Esophagus muscularis mucosa (tissue), 4 donors: ENCODE results near the gene TRIM54. TPM values are rescaled to one million over a fixed set of nuclear protein-coding genes. Genes with fewer than 3 reads are reported as not detected.

Experiments used
- DNase-seq: peaks from one replicate; pipeline ENCODE4 v3.0.0-alpha.2; 2017; ENCODE audit errors: extremely low spot score
- H3K27ac ChIP-seq, 4 donors: fragments of 200-600 bp; sonication (generic); replicated peaks in 1 of 4; 1 replicate in 3 of 4; 2 replicates in 1 of 4; pipeline ENCODE4 v1.5.1; 2016 to 2019; ENCODE audit warnings: mild to moderate bottlenecking in 1 of 4
- H3K27me3 ChIP-seq, 4 donors: fragments of 200-600 bp; sonication (generic); one replicate each; pipeline versions ENCODE4 v1.5.1 to v1.6.0; 2016 to 2019
- H3K36me3 ChIP-seq, 4 donors: fragments of 200-600 bp; sonication (generic); one replicate each; pipeline ENCODE4 v1.5.1; 2016 to 2019
- H3K4me1 ChIP-seq, 4 donors: fragments of 200-600 bp; sonication (generic); one replicate each; pipeline ENCODE4 v1.5.1; 2016 to 2019
- H3K4me3 ChIP-seq, 4 donors: fragments of 200-600 bp; sonication (generic); 1 replicate in 2 of 4; 2 replicates in 2 of 4; pipeline ENCODE4 v1.5.1; 2016 to 2019; ENCODE audit warnings: mild to moderate bottlenecking in 4 of 4, moderate library complexity in 1 of 4
- H3K9me3 ChIP-seq, 4 donors: fragments of 200-600 bp; sonication (generic); 1 replicate in 3 of 4; 2 replicates in 1 of 4; pipeline ENCODE4 v1.5.1; 2016 to 2019
- EP300 ChIP-seq: sonication (generic); formaldehyde crosslinking; IDR thresholded peaks from one replicate; pipeline ENCODE4 v1.6.1; 2017; ENCODE audit warnings: antibody characterized with exemption
- POLR2A ChIP-seq: fragments of 450-650 bp; IDR thresholded peaks from one replicate; pipeline ENCODE4 v1.6.1; 2017; ENCODE audit warnings: antibody characterized with exemption, moderate library complexity, mild to moderate bottlenecking, low read depth
- POLR2AphosphoS5 ChIP-seq, 2 donors: sonication (generic); formaldehyde crosslinking; IDR thresholded peaks; one replicate each; pipeline ENCODE4 v1.6.1; 2017; ENCODE audit warnings: antibody characterized with exemption in 2 of 2
- WGBS: methylation state at CpG from one replicate; pipeline ENCODE4 v1.1.5; 2018; 5-methylcytosine and 5-hydroxymethylcytosine counted together
- intact Hi-C: fragments of 100-400 bp; cut with DNase I; formaldehyde crosslinking; loops from one replicate; pipeline ENCODE4 v1.15.1; 2023
- total RNA-seq, 4 donors: library from RNA; depleted of rRNA; stranded (reverse); fragments of >200 nt; gene quantifications; one replicate each; pipeline versions ENCODE4 v1.1.0 to v1.2.1, GENCODE V29; 2016
- TF ChIP-seq, protein P1 (sequence below), 3 experiments: fragments of 200-600 bp in 2 of 3; fragments of 450-650 bp in 1 of 3; sonication (generic) in 2 of 3; IDR thresholded peaks; one replicate each; pipeline ENCODE4 v1.5.1; 2017 to 2019; ENCODE audit warnings: antibody characterized with exemption in 3 of 3, mild to moderate bottlenecking in 2 of 3, moderate library complexity in 1 of 3

TRIM54 gene
- total RNA-seq, 4 donors from 2014 or later, result 0.32 TPM; not detected in 3

GRCh38 chr2:27251766-27252165 is 30.5 kb upstream of the TRIM54 start:
- intact Hi-C loops, result no loop called here
- no peak overlapping the region for H3K4me3 ChIP-seq
- H3K27me3 ChIP-seq, result peaks cover 0 to 74% (median 7%) of the 10 kb centered on the region in 4 donors
- TF ChIP-seq POLR2A, result no peak
- TF ChIP-seq EP300, result no peak
- no peak for TF ChIP-seq POLR2AphosphoS5 (IDR thresholded peaks at IDR 0.05)
- H3K27ac ChIP-seq, result no peak overlapping the region
- H3K4me1 ChIP-seq, result peaks cover 0 to 6% (median 2%) of the 10 kb centered on the region in 4 donors
- no peaks in the 10 kb centered on the region for H3K9me3 ChIP-seq
- no peak for DNase-seq
- 82% methylated on average over 11 of the region's 13 CpGs for WGBS
- no peaks in the 10 kb centered on the region for H3K36me3 ChIP-seq

GRCh38 chr2:27255187-27255586 is 27.0 kb upstream of the TRIM54 start:
- 33% methylated on average over 13 of the region's 13 CpGs for WGBS
- no peak for DNase-seq
- intact Hi-C loops, result no loop called here
- Histone ChIP-seq H3K27ac (no peak overlapping the region), H3K36me3 (no peaks in the 10 kb centered on the region), H3K9me3 (no peaks in the 10 kb centered on the region), H3K4me3 (no peak overlapping the region), H3K4me1 (peaks cover 0 to 4% (median 2%) of the 10 kb centered on the region in 4 donors), H3K27me3 (peaks cover 0 to 93% (median 9%) of the 10 kb centered on the region in 4 donors)
- no peak for TF ChIP-seq EP300
- no peak for TF ChIP-seq POLR2A
- no peak for TF ChIP-seq POLR2AphosphoS5 (IDR thresholded peaks at IDR 0.05)
- TF ChIP-seq, protein P1, sequence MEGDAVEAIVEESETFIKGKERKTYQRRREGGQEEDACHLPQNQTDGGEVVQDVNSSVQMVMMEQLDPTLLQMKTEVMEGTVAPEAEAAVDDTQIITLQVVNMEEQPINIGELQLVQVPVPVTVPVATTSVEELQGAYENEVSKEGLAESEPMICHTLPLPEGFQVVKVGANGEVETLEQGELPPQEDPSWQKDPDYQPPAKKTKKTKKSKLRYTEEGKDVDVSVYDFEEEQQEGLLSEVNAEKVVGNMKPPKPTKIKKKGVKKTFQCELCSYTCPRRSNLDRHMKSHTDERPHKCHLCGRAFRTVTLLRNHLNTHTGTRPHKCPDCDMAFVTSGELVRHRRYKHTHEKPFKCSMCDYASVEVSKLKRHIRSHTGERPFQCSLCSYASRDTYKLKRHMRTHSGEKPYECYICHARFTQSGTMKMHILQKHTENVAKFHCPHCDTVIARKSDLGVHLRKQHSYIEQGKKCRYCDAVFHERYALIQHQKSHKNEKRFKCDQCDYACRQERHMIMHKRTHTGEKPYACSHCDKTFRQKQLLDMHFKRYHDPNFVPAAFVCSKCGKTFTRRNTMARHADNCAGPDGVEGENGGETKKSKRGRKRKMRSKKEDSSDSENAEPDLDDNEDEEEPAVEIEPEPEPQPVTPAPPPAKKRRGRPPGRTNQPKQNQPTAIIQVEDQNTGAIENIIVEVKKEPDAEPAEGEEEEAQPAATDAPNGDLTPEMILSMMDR (IDR thresholded peaks at IDR 0.05), result no peak

- DNase-seq, result no peak
- intact Hi-C loops, result no loop called here
- H3K27ac ChIP-seq, result no peak overlapping the region
- H3K27me3 ChIP-seq, result peaks cover 0 to 93% (median 8%) of the 10 kb centered on the region in 4 donors
- WGBS, result 31% methylated on average over 1 of the region's 1 CpG
- H3K9me3 ChIP-seq, result no peaks in the 10 kb centered on the region
- H3K4me3 ChIP-seq, result no peak overlapping the region
- no peaks in the 10 kb centered on the region for H3K4me1 ChIP-seq
- no peak for TF ChIP-seq EP300
- no peak for TF ChIP-seq POLR2A
- TF ChIP-seq, protein P1 (IDR thresholded peaks at IDR 0.05), result no peak
- no peak for TF ChIP-seq POLR2AphosphoS5 (IDR thresholded peaks at IDR 0.05)
- H3K36me3 ChIP-seq, result no peaks in the 10 kb centered on the region
These were observed 26.6 kb upstream of the TRIM54 start for GRCh38 chr2:27255660-27256059.

GRCh38 chr2:27256855-27257454 is 25.3 kb upstream of the TRIM54 start:
- DNase-seq, result no peak
- Histone ChIP-seq H3K36me3 (no peaks in the 10 kb centered on the region), H3K27ac (no peak overlapping the region), H3K9me3 (no peaks in the 10 kb centered on the region), H3K4me3 (no peak overlapping the region), H3K4me1 (peaks cover 2 to 5% (median 5%) of the 10 kb centered on the region in 4 donors), H3K27me3 (peaks cover 0 to 93% (median 19%) of the 10 kb centered on the region in 4 donors)
- 73% methylated on average over 3 of the region's 7 CpGs for WGBS
- intact Hi-C loops, result no loop called here
- TF ChIP-seq POLR2A (no peak), EP300 (no peak), POLR2AphosphoS5 (IDR thresholded peaks at IDR 0.05) (no peak)
- TF ChIP-seq, protein P1 (IDR thresholded peaks at IDR 0.05), result no peak

GRCh38 chr2:27258051-27258450 is 24.2 kb upstream of the TRIM54 start:
- no peak for DNase-seq
- intact Hi-C loops, result no loop called here
- Histone ChIP-seq H3K4me3 (no peak overlapping the region), H3K27ac (no peak overlapping the region), H3K4me1 (peaks cover 13 to 16% (median 16%) of the 10 kb centered on the region in 4 donors), H3K9me3 (no peaks in the 10 kb centered on the region), H3K36me3 (no peaks in the 10 kb centered on the region), H3K27me3 (peaks cover 0 to 93% (median 30%) of the 10 kb centered on the region in 4 donors)
- TF ChIP-seq, protein P1 (IDR thresholded peaks at IDR 0.05), result no peak
- TF ChIP-seq EP300, result no peak
- TF ChIP-seq POLR2A, result no peak
- TF ChIP-seq POLR2AphosphoS5 (IDR thresholded peaks at IDR 0.05), result no peak
- 80% methylated on average over 8 of the region's 8 CpGs for WGBS
